HG03565 (cell line): ENCODE results near the gene MCEMP1.
A peak's percentile ranks its signal among the peaks of the same experiment; 100 is the strongest.

Experiments used
- ATAC-seq: cut with Tn5 transposase; IDR thresholded peaks from one replicate; pipeline ENCODE4 v1.9.1; 2021; ENCODE audit warnings: mild to moderate bottlenecking, moderate library complexity; ENCODE audit not compliant: unreplicated experiment

MCEMP1 gene

GRCh38 chr19:7676854-7677253, at the start of gene MCEMP1:
Gene MCEMP1 (plus strand): TSS chr19:7677090. CDS start chr19:7677121, 31 bp downstream.
- ATAC-seq: no peak

- ATAC-seq: no peak
Measured at GRCh38 chr19:7627166-7627565, 49.7 kb upstream of the MCEMP1 start.

GRCh38 chr19:7628589-7629311, 48.1 kb upstream of the MCEMP1 start:
- no peak for ATAC-seq

- ATAC-seq: peak; percentile 90
Measured at GRCh38 chr19:7629347-7630054, 47.4 kb upstream of the MCEMP1 start, which contains the start of the genes PET100 and XAB2. Gene PET100 (plus strand): TSS chr19:7629793. CDS start chr19:7629834, 41 bp downstream. Gene XAB2 (minus strand): TSS chr19:7629545. CDS start chr19:7629527, 18 bp downstream.

- ATAC-seq: no peak
Measured at GRCh38 chr19:7631577-7631976, 45.3 kb upstream of the MCEMP1 start.

GRCh38 chr19:7632340-7633203, 44.3 kb upstream of the MCEMP1 start:
- no peak for ATAC-seq

- ATAC-seq: no peak
Measured at GRCh38 chr19:7633698-7634097, 43.2 kb upstream of the MCEMP1 start, which contains the start of gene PCP2. Gene PCP2 (minus strand): TSS chr19:7633719. CDS start chr19:7633457, 262 bp downstream.

GRCh38 chr19:7635670-7636069, 41.2 kb upstream of the MCEMP1 start:
- ATAC-seq: no peak

GRCh38 chr19:7636317-7636690, 40.6 kb upstream of the MCEMP1 start:
- ATAC-seq: no peak

GRCh38 chr19:7636691-7637373, 40.1 kb upstream of the MCEMP1 start, which contains the start of gene STXBP2:
Gene STXBP2 (plus strand): TSS chr19:7637110. CDS start chr19:7637150, 40 bp downstream.
- ATAC-seq: peak; percentile 50

GRCh38 chr19:7637374-7638256, 39.3 kb upstream of the MCEMP1 start:
- ATAC-seq: no peak

- ATAC-seq: no peak
Measured at GRCh38 chr19:7638802-7639465, 38.0 kb upstream of the MCEMP1 start.

GRCh38 chr19:7639863-7640348, 37.0 kb upstream of the MCEMP1 start:
- no peak for ATAC-seq

- no peak for ATAC-seq
Measured at GRCh38 chr19:7640803-7641202, 36.1 kb upstream of the MCEMP1 start.

- ATAC-seq: no peak
Measured at GRCh38 chr19:7641290-7642276, 35.3 kb upstream of the MCEMP1 start.

GRCh38 chr19:7642295-7643030, 34.4 kb upstream of the MCEMP1 start:
- no peak for ATAC-seq

GRCh38 chr19:7643031-7643415, 33.9 kb upstream of the MCEMP1 start:
- ATAC-seq: no peak
